Activated T-helper 9 cell treated with anti-CD3 and anti-CD28 coated beads, Interleukin-2, amount 50 U/mL, for 16 hours (primary cell): ENCODE measurements around the gene GBX1.

ENCODE experiments used
- DNase-seq: peaks from one replicate; pipeline ENCODE4 v3.0.0-alpha.2; 2020; ENCODE audit warnings: low read depth

The GBX1 gene

GRCh38 chr7:151193203-151193978 is 25.9 kb upstream of the GBX1 start:
- no peak for DNase-seq

DNA sequence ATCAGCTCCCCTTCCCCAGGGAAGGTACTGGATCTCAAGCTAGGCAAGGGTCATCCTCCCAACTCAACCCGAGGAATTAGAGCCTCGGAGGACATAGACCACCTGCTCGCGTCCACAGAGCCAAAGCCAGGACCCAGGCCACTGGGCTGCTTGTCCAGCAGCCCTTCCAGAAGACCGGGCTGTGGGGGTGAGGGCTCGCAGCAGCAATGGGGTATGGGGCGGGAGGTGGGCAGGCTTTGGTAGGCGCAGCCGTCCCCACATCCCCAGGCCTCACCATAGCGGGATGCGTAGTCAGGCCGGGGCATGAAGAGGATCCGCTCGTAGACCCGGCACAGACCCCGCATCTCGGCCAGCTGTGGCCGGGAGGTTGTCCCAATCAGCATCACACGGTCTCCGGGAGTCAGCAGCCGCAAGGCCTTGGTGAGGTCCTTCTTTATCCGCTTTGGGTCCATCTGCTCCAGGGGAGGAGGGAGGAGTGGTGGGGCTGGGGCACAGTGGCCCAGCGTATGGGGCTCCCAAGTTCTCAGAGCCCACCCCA is 24.6 kb upstream of the GBX1 start:
- no peak for DNase-seq

GRCh38 chr7:151191544-151191943 is 24.1 kb upstream of the GBX1 start:
- DNase-seq = no peak

- DNase-seq = no peak
These were observed 21.5 kb upstream of the GBX1 start for GRCh38 chr7:151189038-151189437.

GRCh38 chr7:151188252-151188542 is 20.7 kb upstream of the GBX1 start:
- DNase-seq = no peak

DNA sequence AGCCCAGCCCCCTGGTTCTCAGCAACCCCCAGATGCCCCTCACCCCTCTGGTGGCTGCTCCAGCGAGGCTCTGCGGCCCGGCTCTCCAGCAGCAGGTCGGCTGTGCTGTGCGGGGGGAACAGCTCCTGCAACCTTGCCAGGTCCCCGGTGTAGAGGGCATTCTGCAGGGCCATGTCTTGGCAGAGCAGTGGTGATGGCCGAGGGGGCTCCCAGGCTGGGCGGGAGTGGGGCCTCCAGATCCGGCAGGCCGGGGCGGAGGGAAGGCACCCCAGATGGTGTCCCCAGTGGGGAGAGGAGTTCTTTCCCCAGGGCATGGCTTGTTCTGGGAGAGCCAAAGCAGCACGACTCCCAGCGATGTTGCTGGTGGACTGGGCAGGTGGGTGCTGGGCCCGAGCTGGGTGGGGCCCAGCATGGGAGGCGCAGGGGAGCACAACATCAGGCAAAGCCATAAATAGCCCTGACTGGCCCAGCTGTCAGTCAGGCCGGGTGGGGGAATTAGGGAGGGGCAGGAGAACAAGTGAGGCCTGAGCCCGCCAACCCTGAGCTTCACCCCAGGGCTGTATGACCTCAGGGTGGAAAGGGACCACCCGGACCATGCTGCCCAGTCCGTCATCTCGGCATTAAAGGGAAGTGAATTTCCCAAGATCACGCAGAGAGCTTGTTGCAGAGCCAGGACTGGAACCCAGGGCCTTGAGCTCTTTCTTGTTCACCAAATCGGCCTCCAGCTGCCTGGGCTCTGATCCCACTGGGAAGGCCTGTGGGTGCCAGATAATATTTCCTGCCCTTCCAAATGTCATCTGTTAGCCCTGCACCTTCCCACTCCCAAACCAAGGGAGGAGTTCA is 20.1 kb upstream of the GBX1 start:
- no peak for DNase-seq

- DNase-seq = no peak
These were observed 19.3 kb upstream of the GBX1 start, which contains the start of gene ASB10 for GRCh38 chr7:151186640-151187408. Gene ASB10, minus strand, starts transcription at chr7:151187250. Its CDS starts 120 bp downstream, at chr7:151187130.

DNA sequence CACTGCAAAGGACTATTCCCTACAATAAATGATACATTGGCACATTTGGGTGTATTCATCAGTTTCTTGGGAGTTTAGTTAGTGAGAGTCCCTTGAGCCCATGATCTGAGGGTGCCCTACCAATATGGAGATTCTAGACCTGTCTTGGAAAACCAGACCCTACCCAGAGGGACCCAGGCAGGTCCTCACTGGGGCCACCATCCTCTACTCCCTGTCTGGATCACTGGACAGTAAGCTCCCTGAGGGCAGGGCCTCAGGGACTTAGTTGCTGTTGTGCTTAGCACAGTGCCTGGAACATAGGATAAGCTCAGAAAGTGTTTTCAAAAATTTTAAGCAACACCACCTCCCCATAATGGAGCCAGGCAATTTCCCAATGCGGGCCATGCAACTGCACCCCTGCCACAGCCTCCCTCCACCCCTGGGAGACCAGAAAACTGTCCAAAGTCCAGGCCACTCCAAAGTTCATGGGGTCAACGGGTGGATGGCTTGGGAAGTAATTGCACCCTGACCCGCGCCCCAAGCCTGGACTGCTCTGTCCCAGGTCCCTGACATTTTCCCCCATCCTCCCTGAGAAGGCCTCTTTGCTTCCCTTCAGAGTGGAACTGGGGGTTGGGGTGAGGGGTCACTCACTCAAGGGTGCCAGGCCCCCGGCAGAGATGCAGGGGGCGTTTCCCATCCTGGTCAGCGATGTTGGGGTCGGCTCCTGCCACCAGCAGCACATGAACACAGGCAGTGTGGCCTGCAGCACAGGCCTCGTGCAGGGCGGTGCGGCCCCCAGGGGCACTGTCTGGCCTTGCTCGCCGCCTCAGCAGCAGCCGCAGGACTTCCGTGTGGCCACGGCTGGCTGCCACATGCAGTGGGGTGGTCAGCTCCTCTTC is 18.5 kb upstream of the GBX1 start:
- DNase-seq = no peak

DNA sequence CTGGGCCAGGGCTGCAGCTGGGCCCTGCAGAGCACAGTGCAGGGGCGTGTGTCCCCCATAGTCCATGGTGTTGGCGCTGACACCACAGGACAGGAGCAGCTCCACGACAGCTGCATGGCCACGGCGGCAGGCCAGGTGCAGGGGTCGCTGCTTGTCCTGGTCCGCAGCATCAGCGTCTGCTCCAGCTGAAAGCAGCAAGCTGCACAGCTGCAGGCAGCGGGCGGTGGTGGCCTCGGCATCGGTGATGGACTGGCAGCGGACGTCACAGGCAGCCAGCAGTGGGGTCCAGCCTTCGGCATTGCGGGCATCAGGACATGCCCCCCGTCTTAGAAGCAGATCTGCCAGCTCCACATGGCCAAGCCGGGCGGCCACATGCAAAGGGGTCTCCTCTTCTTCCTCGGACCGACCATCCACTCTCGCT is 13.5 kb upstream of the GBX1 start:
- DNase-seq = no peak

- DNase-seq = no peak
These were observed 12.5 kb upstream of the GBX1 start for GRCh38 chr7:151179946-151180345.

DNA sequence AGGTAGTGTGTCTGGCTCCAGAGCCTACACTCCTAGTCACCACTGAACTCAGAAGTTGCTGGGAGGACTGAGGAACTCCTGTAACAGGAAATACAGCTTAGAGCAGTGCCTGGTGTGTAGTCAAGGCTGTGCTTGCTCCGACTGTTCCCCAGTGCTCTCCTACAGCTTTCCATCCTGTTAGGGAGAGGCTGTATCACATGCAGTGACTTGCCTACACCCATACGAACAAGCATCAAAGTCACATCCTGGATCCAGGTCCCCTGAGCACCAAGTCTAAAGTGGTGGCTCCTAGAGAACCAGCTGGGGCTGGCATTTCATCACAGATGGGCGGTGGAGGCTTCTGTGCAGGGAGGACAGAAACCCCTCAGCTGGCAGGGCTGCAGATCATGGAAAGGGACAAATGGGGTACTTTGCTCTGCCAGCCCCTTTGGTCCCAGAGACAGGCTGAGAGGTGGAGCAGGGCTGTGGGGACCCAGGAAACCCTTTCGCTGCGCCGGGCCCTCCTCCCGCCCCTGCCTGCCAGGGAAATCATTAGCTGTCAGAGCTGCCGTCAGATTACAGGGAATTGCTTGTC is 11.9 kb upstream of the GBX1 start:
- no peak for DNase-seq

DNA sequence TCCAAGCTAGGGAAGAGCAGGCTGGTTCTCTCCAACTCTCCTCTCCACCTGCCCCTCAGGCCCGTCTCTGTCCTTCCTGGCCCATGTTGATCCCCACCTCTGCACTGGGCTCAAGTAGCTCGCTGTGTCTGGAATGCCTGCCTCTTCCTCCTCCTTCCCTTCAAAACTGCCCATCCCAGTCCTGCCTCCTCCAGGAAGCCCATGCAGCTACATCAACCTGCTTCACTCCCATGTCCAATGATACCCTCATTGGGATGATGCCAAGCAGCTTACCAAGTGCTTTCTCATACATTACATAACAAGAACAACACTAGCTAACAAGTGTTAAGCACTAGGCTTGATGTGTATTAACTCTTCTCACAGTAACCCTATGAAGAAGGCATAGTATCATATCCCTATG is 11.3 kb upstream of the GBX1 start:
- DNase-seq = no peak

DNA sequence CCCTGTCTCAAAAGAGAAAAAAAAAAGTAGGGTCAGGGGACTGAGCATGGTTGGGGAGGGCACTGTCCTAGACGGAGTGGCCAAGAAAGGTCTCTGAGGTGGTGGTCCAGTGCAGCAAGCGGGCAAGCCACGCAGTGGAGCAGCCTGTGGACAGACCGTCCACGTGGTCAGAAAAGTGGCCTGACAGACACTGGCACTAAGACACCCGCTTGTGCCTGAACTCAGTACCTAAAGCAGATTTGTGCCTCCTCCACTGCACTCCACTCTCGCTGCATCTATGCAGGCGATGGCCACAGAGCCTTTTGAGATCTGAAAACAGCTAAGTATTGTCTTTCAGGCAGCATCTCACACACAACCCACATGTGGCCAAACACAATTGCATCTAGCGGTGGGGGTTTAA is 10.7 kb upstream of the GBX1 start:
- DNase-seq = no peak

DNA sequence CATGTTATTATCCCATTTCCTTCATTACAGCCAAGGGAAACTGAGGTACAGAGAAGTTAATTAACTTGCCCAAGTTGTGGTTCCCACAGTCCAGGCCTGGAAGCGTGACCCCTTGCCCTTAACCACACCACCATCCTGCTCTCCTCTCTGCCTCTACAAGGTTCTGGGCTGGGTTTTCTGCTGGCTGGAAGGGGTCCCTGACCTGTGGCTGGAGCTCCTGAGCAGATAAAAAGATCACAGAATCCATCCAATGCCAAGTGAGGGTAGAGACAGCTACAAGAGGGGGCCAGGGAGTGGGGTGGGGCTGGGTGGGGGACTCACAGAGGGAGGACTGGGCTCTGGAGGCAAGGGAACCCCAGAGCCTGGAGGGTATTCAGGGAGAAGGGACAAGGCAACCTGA is 9.8 kb upstream of the GBX1 start:
- DNase-seq = no peak

- DNase-seq = no peak
These were observed 8.9 kb upstream of the GBX1 start for GRCh38 chr7:151176401-151176800.

DNA sequence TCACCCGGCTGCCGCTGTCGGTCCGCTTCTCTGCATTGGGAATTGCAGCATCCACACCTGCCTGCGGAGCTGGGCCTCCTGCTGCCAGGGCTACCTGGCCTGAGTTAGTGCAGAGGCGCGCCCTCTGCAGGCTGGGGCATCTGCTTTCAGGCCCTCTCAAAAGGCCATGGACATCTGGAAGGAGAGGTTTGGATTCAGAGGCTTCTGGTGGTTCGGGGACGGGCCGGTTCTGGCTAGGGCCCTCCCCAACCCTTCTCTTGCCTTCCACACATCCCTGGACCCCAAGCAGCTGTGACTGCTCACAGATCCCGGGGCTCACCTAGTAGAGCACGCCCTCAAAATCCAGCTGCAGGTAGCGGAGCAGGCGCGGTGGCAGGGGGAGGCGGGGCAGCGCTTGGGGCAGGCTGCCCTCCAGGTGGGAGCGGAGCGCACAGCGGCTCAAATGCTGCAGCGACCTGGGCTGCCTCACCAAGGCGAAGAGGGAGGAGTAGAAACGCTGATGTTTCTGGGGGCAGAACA is 8.4 kb upstream of the GBX1 start:
- DNase-seq = no peak

GRCh38 chr7:151175047-151175792 is 7.7 kb upstream of the GBX1 start:
- DNase-seq = no peak

DNA sequence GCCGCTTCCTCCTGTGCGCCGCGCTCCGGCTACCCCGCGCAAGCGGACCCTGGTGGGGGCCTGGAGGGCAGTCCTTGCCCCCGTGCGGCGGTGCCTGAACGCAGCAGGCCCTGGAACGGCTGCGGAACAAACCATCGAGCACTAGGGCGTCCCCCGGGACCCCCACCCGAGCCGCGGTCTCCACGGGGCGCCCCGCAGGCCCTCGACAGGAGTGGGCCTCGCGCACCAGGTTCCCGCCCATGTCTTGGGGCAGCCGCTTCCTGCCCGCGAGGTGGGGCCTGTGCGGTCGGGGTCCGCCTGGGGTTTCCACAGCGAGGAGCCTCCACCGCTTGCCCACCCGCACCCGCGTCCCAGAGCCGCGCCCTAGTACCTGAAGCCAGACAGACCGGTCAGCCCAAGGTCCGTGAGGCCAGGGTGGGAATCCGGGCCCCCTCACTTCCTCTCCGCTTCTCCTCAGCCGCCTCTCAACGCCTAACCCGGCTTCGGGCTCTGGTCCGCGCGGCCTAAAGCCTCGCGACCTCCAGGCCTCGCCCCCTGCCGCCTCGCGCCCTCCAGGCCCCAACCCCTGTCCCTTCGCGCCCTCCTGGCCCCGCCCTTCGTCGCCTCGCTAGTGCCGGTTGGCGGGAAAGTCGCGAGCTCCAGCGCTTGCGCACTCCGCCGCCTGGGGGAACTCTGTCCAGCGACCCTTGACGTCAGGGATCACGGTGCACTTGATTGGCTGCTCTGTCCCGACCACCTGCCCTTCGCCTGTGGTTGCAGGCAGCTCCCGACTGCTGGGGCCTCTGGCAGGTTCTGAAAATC is 7.0 kb upstream of the GBX1 start:
- DNase-seq = no peak
